HFFc6 (cell line): ENCODE measurements around the gene PUS1. TPM values are rescaled to one million over a fixed set of nuclear protein-coding genes. Genes with fewer than 3 reads are reported as not detected.

Experiments
- DNase-seq: peaks from one replicate; pipeline ENCODE4 v3.0.0-alpha.2; 2018
- H3K27ac Mint-ChIP-seq: 2 replicates; pipeline ENCODE4 v1.8.0; 2020; ENCODE audit warnings: mild to moderate bottlenecking, mixed read lengths
- H3K27me3 Mint-ChIP-seq: 2 replicates; pipeline ENCODE4 v1.8.0; 2021; ENCODE audit warnings: mild to moderate bottlenecking, moderate library complexity, mixed read lengths; ENCODE audit not compliant: insufficient read depth
- H3K36me3 Mint-ChIP-seq: 2 replicates; pipeline ENCODE4 v1.8.0; 2021; ENCODE audit warnings: low read depth, mixed read lengths
- H3K4me1 Mint-ChIP-seq: 2 replicates; pipeline ENCODE4 v1.8.0; 2020; ENCODE audit warnings: low read depth, mixed read lengths
- H3K4me3 Mint-ChIP-seq: 2 replicates; pipeline ENCODE4 v1.8.0; 2020; ENCODE audit warnings: mild to moderate bottlenecking, moderate library complexity, mixed read lengths
- H3K9me3 Mint-ChIP-seq: 2 replicates; pipeline ENCODE4 v1.8.0; 2020; ENCODE audit warnings: mild to moderate bottlenecking, mixed read lengths
- total RNA-seq, 6 experiments: library from RNA; stranded (reverse); fragmentation: NEBNext Ultra II Directional; extraction: Animal tissue kit (Norgen Biotek cat#: 25700); gene quantifications; 2 replicates in 1 of 6; 3 replicates in 5 of 6; pipeline ENCODE4 v1.2.3, GENCODE V29; 2021
- TF ChIP-seq, protein P1 (sequence below): fragments of 200-600 bp; sonication (generic); IDR thresholded peaks from 2 replicates; pipeline ENCODE4 v1.5.0; 2021; ENCODE audit warnings: antibody characterized with exemption, mild to moderate bottlenecking

PUS1 gene
- total RNA-seq, 6 experiments from 2014 or later = 26.2 to 37.7 (median 29.8) TPM

GRCh38 chr12:131896080-131896810 lies 32.8 kb upstream of the PUS1 start:
- Mint-ChIP-seq H3K36me3 (no peaks in the 10 kb centered on the region), H3K9me3 (no peaks in the 10 kb centered on the region), H3K27ac (peak overlapping the region; percentile 85), H3K4me3 (peak overlapping the region; percentile 87), H3K4me1 (peaks cover 23% of the 10 kb centered on the region), H3K27me3 (peaks cover 2% of the 10 kb centered on the region; the same call in 1 of the 2 replicates)
- TF ChIP-seq, protein P1, sequence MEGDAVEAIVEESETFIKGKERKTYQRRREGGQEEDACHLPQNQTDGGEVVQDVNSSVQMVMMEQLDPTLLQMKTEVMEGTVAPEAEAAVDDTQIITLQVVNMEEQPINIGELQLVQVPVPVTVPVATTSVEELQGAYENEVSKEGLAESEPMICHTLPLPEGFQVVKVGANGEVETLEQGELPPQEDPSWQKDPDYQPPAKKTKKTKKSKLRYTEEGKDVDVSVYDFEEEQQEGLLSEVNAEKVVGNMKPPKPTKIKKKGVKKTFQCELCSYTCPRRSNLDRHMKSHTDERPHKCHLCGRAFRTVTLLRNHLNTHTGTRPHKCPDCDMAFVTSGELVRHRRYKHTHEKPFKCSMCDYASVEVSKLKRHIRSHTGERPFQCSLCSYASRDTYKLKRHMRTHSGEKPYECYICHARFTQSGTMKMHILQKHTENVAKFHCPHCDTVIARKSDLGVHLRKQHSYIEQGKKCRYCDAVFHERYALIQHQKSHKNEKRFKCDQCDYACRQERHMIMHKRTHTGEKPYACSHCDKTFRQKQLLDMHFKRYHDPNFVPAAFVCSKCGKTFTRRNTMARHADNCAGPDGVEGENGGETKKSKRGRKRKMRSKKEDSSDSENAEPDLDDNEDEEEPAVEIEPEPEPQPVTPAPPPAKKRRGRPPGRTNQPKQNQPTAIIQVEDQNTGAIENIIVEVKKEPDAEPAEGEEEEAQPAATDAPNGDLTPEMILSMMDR = no peak
- peak; percentile 87 for DNase-seq

- H3K4me3 Mint-ChIP-seq = peak overlapping the region; percentile 87
- peaks cover 2% of the 10 kb centered on the region; the same call in 1 of the 2 replicates for H3K27me3 Mint-ChIP-seq
- DNase-seq = no peak
- peak overlapping the region; percentile 85 for H3K27ac Mint-ChIP-seq
- H3K9me3 Mint-ChIP-seq = no peaks in the 10 kb centered on the region
- no peaks in the 10 kb centered on the region for H3K36me3 Mint-ChIP-seq
- peaks cover 23% of the 10 kb centered on the region for H3K4me1 Mint-ChIP-seq
- TF ChIP-seq, protein P1 = no peak
These were observed 32.2 kb upstream of the PUS1 start for GRCh38 chr12:131896811-131897270.

- H3K27ac Mint-ChIP-seq = 0 out of 2 replicates have a peak overlapping the region, but pooled peaks have one; percentile 31
These were observed 31.8 kb upstream of the PUS1 start for GRCh38 chr12:131897276-131897675.

GRCh38 chr12:131897875-131898274 lies 31.2 kb upstream of the PUS1 start:
- peaks cover 2% of the 10 kb centered on the region; the same call in 1 of the 2 replicates for H3K27me3 Mint-ChIP-seq
- no peak overlapping the region for H3K4me3 Mint-ChIP-seq
- DNase-seq = no peak
- H3K9me3 Mint-ChIP-seq = no peaks in the 10 kb centered on the region
- TF ChIP-seq, protein P1 = no peak
- peaks cover 23% of the 10 kb centered on the region for H3K4me1 Mint-ChIP-seq
- H3K36me3 Mint-ChIP-seq = no peaks in the 10 kb centered on the region
- H3K27ac Mint-ChIP-seq = peak overlapping the region; percentile 33; the same call in 1 of the 2 replicates

More at GRCh38 chr12:131897276-131897675, 31.8 kb upstream of the PUS1 start:
- H3K36me3 Mint-ChIP-seq = no peaks in the 10 kb centered on the region
- H3K4me3 Mint-ChIP-seq = no peak overlapping the region
- TF ChIP-seq, protein P1 = no peak
- DNase-seq = no peak
- H3K9me3 Mint-ChIP-seq = no peaks in the 10 kb centered on the region
- peaks cover 23% of the 10 kb centered on the region for H3K4me1 Mint-ChIP-seq
- H3K27me3 Mint-ChIP-seq = peaks cover 2% of the 10 kb centered on the region; the same call in 1 of the 2 replicates

DNA sequence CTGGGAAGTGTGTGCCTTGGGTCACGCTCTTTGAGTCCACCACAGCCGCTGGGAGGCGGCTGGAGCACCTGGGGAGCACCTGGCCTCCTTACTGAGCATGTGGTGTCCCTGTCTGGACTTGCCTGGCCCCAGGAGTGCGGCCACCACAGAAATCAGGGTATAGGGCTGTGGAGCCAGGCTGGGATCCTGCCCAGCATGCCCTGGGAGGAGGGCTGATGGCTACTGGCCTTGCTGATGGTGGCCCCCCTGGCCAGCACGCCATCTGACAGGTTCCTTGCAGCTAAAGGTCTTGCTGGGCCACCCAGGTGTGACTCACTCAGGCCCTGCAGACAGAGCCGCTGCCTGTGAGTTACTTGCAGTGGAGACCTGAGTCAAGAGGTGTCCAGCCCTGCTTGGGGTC lies 28.7 kb upstream of the PUS1 start:
- Mint-ChIP-seq H3K27me3 (peaks cover 1% of the 10 kb centered on the region; the same call in 1 of the 2 replicates), H3K36me3 (no peaks in the 10 kb centered on the region), H3K4me1 (peaks cover 18% of the 10 kb centered on the region), H3K9me3 (no peaks in the 10 kb centered on the region), H3K27ac (no peak overlapping the region), H3K4me3 (no peak overlapping the region; the same call in 1 of the 2 replicates)
- no peak for DNase-seq
- TF ChIP-seq, protein P1 = no peak
